Calu3 (cell line): ENCODE data around the gene ANO3. TPM values are rescaled to one million over a fixed set of nuclear protein-coding genes. Genes with fewer than 3 reads are reported as not detected.

ENCODE experiments used
- BruUV-seq: library from RNA; stranded (reverse); fragments of 400-500 nt; replicated peaks from 2 replicates; lab custom pipeline; 2021; lab: Mats Ljungman, UMichigan
- CTCF ChIA-PET: fragments of 300-600 bp; sonication (Branson Sonifier 250); formaldehyde crosslinking; loops from one replicate; lab custom pipeline; 2022; ENCODE audit warnings: antibody characterized with exemption; lab: Charles Lee
- DNase-seq: peaks from one replicate; pipeline ENCODE4 v3.0.0; 2022
- H3K27ac Mint-ChIP-seq: one replicate; pipeline ENCODE4 v1.8.0; 2022; ENCODE audit warnings: mixed read lengths; ENCODE audit not compliant: unreplicated experiment
- H3K27me3 Mint-ChIP-seq: one replicate; pipeline ENCODE4 v1.8.0; 2022; ENCODE audit warnings: mixed read lengths; ENCODE audit not compliant: unreplicated experiment
- H3K36me3 Mint-ChIP-seq: one replicate; pipeline ENCODE4 v1.8.0; 2022; ENCODE audit warnings: mild to moderate bottlenecking, moderate library complexity, mixed read lengths; ENCODE audit not compliant: insufficient read depth, unreplicated experiment
- H3K4me1 Mint-ChIP-seq: one replicate; pipeline ENCODE4 v1.8.0; 2022; ENCODE audit warnings: mild to moderate bottlenecking, low read depth, mixed read lengths; ENCODE audit not compliant: unreplicated experiment
- H3K4me3 Mint-ChIP-seq: one replicate; pipeline ENCODE4 v1.8.0; 2022; ENCODE audit warnings: mild to moderate bottlenecking, low read depth, moderate library complexity, mixed read lengths; ENCODE audit not compliant: unreplicated experiment
- H3K9me3 Mint-ChIP-seq: one replicate; pipeline ENCODE4 v1.8.0; 2022; ENCODE audit warnings: low read depth, mixed read lengths; ENCODE audit not compliant: unreplicated experiment
- intact Hi-C: fragments of 100-400 bp; cut with micrococcal nuclease; formaldehyde crosslinking; loops from one replicate; pipeline ENCODE4 v1.10.0; 2022; ENCODE audit not compliant: unreplicated experiment
- total RNA-seq: library from RNA; stranded (reverse); gene quantifications from 2 replicates; pipeline ENCODE4 v1.2.3, GENCODE V29; 2022
- TF ChIP-seq, protein P1 (sequence below): fragments of 200-600 bp; IDR thresholded peaks from one replicate; pipeline ENCODE4 v1.8.0; 2022; ENCODE audit warnings: antibody characterized with exemption; ENCODE audit not compliant: unreplicated experiment

ANO3 gene
- total RNA-seq, 1 experiment from 2014 or later, result not detected

DNA sequence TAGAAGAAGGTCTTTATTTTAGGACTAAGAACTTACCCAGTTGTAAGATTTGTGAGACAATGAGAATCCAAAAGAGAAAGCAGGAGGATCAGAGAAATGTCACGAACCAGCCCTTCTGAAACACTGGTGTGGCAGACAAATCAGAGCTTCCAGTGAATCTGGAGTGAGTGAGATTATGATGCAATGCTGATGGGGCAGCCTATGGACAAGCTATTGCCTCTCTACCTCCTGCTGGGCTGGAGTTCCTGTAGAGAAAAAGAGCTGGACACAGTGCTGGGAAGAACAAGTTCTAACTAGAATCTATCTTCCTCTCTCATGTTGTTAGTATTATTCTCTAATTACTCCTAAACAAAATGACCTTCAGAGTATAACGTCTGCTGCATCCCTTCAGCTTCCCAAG, 12.0 kb upstream of the ANO3 start:
- H3K27me3 Mint-ChIP-seq, result no peaks in the 10 kb centered on the region
- no TSS peak for BruUV-seq
- no peak overlapping the region for H3K4me3 Mint-ChIP-seq
- TF ChIP-seq, protein P1, sequence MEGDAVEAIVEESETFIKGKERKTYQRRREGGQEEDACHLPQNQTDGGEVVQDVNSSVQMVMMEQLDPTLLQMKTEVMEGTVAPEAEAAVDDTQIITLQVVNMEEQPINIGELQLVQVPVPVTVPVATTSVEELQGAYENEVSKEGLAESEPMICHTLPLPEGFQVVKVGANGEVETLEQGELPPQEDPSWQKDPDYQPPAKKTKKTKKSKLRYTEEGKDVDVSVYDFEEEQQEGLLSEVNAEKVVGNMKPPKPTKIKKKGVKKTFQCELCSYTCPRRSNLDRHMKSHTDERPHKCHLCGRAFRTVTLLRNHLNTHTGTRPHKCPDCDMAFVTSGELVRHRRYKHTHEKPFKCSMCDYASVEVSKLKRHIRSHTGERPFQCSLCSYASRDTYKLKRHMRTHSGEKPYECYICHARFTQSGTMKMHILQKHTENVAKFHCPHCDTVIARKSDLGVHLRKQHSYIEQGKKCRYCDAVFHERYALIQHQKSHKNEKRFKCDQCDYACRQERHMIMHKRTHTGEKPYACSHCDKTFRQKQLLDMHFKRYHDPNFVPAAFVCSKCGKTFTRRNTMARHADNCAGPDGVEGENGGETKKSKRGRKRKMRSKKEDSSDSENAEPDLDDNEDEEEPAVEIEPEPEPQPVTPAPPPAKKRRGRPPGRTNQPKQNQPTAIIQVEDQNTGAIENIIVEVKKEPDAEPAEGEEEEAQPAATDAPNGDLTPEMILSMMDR, result no peak
- no peak for DNase-seq
- peaks cover 81% of the 10 kb centered on the region for H3K4me1 Mint-ChIP-seq
- intact Hi-C loops, result loop anchor here (10.0 kb wide), 1 partner anchor 235 kb away; no protein-coding TSS in a partner anchor
- peaks cover 2% of the 10 kb centered on the region for H3K9me3 Mint-ChIP-seq
- H3K27ac Mint-ChIP-seq, result no peak overlapping the region
- no peaks in the 10 kb centered on the region for H3K36me3 Mint-ChIP-seq
- CTCF ChIA-PET, result no interaction called here

DNA sequence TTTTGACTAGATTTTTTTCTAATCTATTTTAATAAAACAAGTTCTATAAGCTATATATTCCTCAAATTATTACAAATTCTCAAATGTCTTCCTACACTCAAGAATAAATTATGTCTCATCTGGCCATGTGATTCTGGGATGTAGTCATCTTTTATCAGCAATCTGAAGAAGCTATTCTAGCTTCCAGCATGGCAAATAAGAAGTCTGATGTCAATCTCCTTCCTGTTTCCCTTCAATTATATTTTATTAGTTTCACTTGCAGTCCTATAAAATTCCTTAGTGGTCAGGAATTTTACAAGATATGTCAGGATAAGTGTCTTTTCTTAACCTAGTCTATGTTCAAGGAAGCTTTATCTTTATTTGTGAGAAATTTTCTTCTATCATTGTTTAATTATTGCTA, 10.4 kb upstream of the ANO3 start:
- Mint-ChIP-seq H3K4me3 (no peak overlapping the region), H3K27ac (no peak overlapping the region), H3K36me3 (no peaks in the 10 kb centered on the region), H3K9me3 (peaks cover 2% of the 10 kb centered on the region), H3K4me1 (peaks cover 72% of the 10 kb centered on the region), H3K27me3 (no peaks in the 10 kb centered on the region)
- CTCF ChIA-PET, result no interaction called here
- TF ChIP-seq, protein P1, result no peak
- intact Hi-C loops, result loop anchor here (10.0 kb wide), 1 partner anchor 233 kb away; no protein-coding TSS in a partner anchor
- BruUV-seq, result no TSS peak
- no peak for DNase-seq

DNA sequence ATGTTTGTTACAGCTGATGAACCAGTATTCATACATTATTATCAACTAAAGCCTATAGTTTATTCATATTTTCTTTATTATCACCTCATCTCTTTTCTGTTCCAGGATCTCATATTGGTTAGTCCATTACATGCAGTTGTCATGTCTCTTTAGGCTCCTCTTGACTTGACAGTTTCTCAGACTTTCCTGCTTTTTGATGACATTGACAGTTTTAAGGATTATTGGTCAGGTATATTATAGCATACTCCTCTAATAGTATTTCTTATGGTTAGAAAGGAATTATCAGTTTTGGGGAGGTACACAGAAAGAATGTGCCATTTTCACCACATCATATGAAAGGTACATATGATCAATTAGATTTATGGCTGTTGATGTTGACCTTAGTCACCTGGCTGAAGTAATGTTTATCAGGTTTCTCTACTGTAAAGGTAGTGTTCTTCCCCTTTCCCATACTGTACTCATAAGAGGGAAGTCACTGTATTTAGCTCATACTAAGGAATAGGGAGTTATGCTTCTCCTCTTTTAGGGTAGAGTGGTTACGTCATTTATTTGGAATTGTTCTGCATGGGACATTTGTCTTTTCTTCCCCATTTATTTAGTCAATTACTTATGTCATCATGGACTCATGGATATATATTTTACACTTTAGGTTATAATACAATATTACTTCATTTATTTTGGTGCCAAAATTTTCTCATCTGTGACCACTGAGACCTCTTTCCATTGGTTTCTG, 9.4 kb upstream of the ANO3 start:
- Mint-ChIP-seq H3K4me3 (no peak overlapping the region), H3K27me3 (no peaks in the 10 kb centered on the region), H3K36me3 (no peaks in the 10 kb centered on the region), H3K27ac (no peak overlapping the region), H3K9me3 (peaks cover 2% of the 10 kb centered on the region), H3K4me1 (peaks cover 72% of the 10 kb centered on the region)
- intact Hi-C loops, result loop anchor here (10.0 kb wide), 1 partner anchor 232 kb away; no protein-coding TSS in a partner anchor
- TF ChIP-seq, protein P1, result no peak
- BruUV-seq, result no TSS peak
- CTCF ChIA-PET, result no interaction called here
- DNase-seq, result no peak

DNA sequence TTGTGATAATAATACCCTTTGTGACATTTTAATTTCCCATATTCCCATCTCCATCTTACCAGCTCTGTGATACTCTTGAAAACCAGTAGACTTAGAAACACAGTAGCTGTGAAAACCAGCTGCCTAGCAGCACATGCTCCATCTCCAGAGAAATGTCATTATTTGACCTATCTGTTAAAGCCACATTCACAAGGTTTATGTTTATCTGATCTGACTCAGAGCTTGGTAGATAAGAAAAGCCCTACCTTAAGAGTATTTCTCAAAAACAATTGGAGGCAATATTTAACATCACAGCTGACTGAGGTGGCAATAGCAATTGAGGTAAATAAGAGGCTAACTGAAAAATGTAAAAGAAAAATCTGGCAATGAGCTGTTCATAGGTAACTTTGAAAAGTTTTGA, 8.1 kb upstream of the ANO3 start:
- TF ChIP-seq, protein P1, result no peak
- CTCF ChIA-PET, result no interaction called here
- peaks cover 2% of the 10 kb centered on the region for H3K9me3 Mint-ChIP-seq
- H3K4me1 Mint-ChIP-seq, result peaks cover 72% of the 10 kb centered on the region
- intact Hi-C loops, result loop anchor here (10.0 kb wide), 1 partner anchor 231 kb away; no protein-coding TSS in a partner anchor
- H3K36me3 Mint-ChIP-seq, result no peaks in the 10 kb centered on the region
- H3K27ac Mint-ChIP-seq, result no peak overlapping the region
- no peak for DNase-seq
- BruUV-seq, result no TSS peak
- H3K4me3 Mint-ChIP-seq, result no peak overlapping the region
- no peaks in the 10 kb centered on the region for H3K27me3 Mint-ChIP-seq
